AG09319 (cell line): Measurements from ENCODE around the gene B4GALNT1.

Experiments used
- DNase-seq: peaks from one replicate; pipeline ENCODE4 v3.0.0-alpha.2; 2010; ENCODE audit warnings: low read depth; ENCODE audit errors: extremely low read depth
- TF ChIP-seq, protein P1 (sequence below): IDR thresholded peaks from 2 replicates; pipeline ENCODE4 v1.5.1; 2011; ENCODE audit warnings: low read depth, mild to moderate bottlenecking, inconsistent platforms, low read length, moderate library complexity

Gene B4GALNT1

GRCh38 chr12:57586832-57587429, 46.1 kb downstream of the B4GALNT1 start:
- DNase-seq, result no peak
- TF ChIP-seq, protein P1, sequence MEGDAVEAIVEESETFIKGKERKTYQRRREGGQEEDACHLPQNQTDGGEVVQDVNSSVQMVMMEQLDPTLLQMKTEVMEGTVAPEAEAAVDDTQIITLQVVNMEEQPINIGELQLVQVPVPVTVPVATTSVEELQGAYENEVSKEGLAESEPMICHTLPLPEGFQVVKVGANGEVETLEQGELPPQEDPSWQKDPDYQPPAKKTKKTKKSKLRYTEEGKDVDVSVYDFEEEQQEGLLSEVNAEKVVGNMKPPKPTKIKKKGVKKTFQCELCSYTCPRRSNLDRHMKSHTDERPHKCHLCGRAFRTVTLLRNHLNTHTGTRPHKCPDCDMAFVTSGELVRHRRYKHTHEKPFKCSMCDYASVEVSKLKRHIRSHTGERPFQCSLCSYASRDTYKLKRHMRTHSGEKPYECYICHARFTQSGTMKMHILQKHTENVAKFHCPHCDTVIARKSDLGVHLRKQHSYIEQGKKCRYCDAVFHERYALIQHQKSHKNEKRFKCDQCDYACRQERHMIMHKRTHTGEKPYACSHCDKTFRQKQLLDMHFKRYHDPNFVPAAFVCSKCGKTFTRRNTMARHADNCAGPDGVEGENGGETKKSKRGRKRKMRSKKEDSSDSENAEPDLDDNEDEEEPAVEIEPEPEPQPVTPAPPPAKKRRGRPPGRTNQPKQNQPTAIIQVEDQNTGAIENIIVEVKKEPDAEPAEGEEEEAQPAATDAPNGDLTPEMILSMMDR, result no peak

GRCh38 chr12:57586128-57586527, 46.9 kb downstream of the B4GALNT1 start:
- TF ChIP-seq, protein P1, result no peak
- no peak for DNase-seq

GRCh38 chr12:57585156-57585555, 47.8 kb downstream of the B4GALNT1 start:
- TF ChIP-seq, protein P1, result no peak
- no peak for DNase-seq

GRCh38 chr12:57584690-57585089, 48.3 kb downstream of the B4GALNT1 start:
- no peak for DNase-seq

GRCh38 chr12:57584050-57584449, 49.0 kb downstream of the B4GALNT1 start:
- no peak for DNase-seq
- TF ChIP-seq, protein P1, result no peak

More at GRCh38 chr12:57584690-57585089, 48.3 kb downstream of the B4GALNT1 start:
- TF ChIP-seq, protein P1, result no peak

DNA sequence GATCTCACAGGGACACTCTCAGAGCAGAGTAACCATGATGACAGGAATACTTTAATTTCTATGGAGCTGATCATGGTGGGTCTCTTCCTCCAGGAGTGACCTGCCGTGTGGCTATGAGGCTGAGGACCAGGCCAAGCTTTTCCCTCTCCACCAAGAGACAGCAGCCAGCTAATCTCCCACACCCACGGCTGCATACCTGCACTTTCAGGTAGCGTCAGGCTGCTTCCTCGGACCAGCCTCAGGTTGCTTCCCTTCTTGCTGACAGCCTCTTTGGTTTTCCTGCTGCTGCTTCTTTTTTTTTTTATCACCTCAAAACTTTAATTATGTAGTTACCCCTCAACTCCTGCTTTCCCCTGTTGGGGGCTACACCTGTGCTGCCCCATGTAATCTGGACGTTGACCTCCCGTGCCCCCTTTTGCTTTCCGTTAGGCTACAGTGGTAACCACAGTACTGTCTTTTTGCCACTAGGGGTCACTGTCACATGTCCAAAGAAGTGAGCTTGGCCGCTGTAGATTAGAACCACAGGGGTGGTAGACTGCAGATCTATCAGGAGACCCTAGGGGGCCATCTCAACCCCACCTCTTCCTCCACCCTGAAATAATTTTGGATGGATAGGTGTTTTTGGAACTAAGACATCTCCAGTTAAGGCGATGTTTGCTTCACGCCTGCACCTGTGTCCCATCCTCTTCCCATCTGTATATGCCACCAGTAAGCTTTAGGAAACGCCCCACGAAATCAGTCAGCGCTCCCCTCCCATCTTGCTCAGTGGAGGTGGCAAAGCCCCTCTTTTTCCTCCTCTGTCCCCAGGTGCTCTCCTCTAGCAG, 49.8 kb downstream of the B4GALNT1 start:
- DNase-seq, result peak; percentile 58
- TF ChIP-seq, protein P1, result peak; percentile 86

DNA sequence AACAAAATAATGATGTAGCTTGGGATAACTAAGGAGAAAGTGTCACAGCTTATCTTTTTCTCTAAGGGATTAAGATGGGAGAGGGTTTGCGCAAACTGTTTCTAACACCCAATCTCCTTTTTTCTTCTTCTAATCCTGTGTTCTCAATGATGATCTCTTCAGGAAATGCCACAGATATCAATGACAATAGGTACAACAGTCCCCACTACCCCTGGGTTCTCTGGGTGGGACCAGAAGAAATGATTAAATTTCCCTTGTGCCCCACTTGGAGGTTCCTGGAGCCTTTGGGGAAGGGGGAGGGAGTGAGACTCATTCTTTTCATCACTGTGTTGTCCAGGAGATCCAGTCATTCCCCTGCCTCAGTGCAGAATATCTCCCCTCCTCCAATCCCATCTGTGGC, 50.6 kb downstream of the B4GALNT1 start:
- TF ChIP-seq, protein P1, result no peak
- DNase-seq, result no peak
